ENCODE data around the gene CAMK2D.

DNA sequence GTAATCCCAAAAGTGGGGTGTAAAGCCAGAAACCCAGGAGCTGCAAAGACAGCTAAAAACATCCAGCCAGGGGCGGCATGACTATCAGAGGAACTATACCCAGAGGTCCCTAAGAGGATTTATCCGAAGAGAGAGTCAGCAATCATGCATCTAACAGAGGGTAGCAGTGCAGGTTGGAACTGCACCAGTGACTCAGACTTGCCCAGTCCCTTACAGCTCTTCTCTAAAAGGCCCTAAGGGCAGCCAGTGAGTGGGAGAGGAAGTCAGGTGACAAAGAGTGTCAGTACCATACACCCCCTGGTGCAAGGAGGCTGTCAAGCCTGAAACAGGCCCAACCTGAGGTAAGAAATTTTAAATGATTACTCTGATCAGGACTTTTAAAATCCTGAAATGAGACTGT lies 88.1 kb downstream of the CAMK2D start:
- TF ChIP-seq, protein P1, sequence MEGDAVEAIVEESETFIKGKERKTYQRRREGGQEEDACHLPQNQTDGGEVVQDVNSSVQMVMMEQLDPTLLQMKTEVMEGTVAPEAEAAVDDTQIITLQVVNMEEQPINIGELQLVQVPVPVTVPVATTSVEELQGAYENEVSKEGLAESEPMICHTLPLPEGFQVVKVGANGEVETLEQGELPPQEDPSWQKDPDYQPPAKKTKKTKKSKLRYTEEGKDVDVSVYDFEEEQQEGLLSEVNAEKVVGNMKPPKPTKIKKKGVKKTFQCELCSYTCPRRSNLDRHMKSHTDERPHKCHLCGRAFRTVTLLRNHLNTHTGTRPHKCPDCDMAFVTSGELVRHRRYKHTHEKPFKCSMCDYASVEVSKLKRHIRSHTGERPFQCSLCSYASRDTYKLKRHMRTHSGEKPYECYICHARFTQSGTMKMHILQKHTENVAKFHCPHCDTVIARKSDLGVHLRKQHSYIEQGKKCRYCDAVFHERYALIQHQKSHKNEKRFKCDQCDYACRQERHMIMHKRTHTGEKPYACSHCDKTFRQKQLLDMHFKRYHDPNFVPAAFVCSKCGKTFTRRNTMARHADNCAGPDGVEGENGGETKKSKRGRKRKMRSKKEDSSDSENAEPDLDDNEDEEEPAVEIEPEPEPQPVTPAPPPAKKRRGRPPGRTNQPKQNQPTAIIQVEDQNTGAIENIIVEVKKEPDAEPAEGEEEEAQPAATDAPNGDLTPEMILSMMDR (IDR thresholded peaks at IDR 0.05) = no peak
- no peak for TF ChIP-seq POLR2A (IDR thresholded peaks at IDR 0.05; ENCODE audit: low read depth)
- no peak for TF ChIP-seq EP300 (IDR thresholded peaks at IDR 0.05)

Measured in esophagus muscularis mucosa (tissue), 4 donors.